ENCODE measurements around the gene SLC13A4. TPM values are rescaled to one million over a fixed set of nuclear protein-coding genes. Genes with fewer than 3 reads are reported as not detected.

The SLC13A4 gene
- total RNA-seq, 1 experiment from 2014 or later = not detected

GRCh38 chr7:135718794-135719437 is 9.1 kb downstream of the SLC13A4 start:
- no peak for DNase-seq (ENCODE audit: low read depth)

- no peak for DNase-seq (ENCODE audit: low read depth)
Observed at GRCh38 chr7:135718219-135718618, 9.8 kb downstream of the SLC13A4 start.

DNA sequence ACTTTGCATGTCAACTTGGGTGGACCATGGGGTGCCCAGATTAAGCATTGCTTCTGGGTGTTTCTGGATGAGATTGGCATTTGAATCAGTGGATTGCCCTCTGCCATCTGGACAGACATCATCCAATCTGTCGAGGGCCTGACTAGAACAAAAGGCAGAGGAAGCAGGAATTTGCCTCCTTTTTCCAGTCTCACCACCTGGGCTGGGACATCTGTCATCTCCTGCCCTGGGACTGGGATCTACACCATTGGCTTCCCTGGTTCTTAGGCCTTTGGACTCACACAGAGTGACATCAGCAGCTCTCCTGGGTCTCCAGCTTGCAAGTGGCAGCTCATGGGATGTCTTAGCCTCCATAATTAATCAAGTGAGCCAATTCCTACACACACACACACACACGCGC is 10.3 kb downstream of the SLC13A4 start:
- no peak for DNase-seq (ENCODE audit: low read depth)

DNA sequence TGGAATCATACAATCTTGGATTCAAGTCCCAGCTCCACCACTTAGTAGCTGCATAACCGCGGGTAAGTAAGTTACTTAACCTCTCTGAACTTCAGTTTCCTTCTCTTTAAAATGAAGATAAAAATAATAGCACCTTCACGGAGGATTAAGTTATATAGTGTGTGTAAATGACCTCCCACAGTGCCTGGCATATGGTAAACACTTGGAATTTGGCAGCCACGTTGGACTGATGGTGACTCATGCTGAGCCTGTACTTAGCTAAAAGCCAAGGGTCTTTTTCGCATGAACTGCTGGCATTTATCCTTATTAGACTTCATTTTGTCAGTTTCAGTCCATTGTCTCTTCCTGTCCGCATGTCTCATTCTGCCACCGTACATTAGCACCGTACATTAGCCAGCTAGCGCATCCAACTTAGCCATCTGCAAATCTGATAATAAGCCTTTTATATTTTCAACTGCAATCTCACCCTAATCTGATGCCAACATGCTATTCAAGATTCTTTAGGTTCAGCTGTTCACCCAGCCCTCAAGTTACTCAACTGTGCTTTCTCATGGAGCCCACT is 11.2 kb downstream of the SLC13A4 start:
- peak; percentile 97 for DNase-seq (ENCODE audit: low read depth)

DNA sequence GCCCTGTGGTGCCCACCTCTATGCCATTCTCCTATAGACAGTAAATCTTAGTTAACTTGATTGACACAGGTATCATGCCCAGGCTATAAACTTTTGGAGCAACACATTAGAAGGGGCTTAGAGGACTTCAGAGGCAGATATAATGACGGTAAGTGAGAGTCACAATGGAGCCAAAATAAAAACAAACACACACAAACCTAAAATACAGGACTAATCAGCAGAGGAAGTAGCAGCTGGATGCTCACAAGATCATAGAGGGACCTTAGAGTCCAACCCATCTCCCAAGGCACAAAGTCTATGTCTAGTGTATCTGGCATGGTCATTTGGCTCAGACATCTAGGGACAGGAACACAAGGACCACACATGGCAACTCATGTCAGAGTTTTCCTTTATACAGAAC is 12.3 kb downstream of the SLC13A4 start:
- peak; percentile 37 for DNase-seq (ENCODE audit: low read depth)

- DNase-seq (ENCODE audit: low read depth) = no peak
Observed at GRCh38 chr7:135715055-135715522, 12.9 kb downstream of the SLC13A4 start.

DNA sequence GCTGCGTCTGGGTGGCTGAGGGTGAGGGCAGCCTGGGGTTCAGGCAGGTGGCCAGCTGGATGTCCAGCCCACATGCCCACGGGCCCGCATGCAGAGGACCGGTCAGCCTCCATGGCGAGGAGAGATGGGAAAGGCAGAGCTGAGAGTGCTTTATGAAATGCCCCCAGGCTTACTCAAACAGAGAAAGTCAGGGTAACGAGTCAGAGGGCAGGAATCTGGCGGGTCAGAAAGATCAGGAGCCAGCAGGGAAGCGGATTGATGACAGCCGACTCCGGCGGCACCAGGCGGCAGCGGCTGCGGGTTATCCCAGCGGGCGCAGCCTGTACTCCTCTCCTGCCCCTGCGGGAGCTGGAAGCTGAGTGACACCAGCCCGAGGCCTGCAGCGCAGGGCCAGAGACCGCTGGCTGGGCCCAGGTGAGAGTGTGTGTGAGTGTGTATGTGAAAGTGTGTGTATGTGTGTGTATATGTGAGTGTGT is 13.4 kb downstream of the SLC13A4 start:
- DNase-seq (ENCODE audit: low read depth) = peak; percentile 99

- DNase-seq (ENCODE audit: low read depth) = peak; percentile 83
Observed at GRCh38 chr7:135713836-135714470, 14.0 kb downstream of the SLC13A4 start.

DNA sequence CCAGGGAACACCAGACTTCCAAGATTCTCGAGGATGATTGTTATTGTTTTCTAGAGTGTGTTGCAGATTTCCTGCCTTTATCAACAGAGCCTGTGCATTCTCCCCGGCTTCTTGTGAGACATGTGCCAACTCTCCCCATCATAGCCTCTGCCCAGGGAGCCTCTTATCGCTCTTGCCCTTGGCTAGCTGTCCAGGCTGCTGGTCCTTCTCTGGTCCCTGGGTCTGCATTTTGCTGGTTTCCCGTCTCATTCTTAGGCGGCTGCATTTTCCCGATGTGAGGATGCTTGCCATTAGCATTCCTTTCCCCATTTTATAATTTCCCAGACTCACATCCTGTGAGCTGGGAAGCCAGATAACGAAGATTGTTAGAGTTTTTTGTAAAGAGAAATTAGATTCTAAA is 15.2 kb downstream of the SLC13A4 start:
- no peak for DNase-seq (ENCODE audit: low read depth)

- peak; percentile 63 for DNase-seq (ENCODE audit: low read depth)
Observed at GRCh38 chr7:135712182-135712782, 15.7 kb downstream of the SLC13A4 start.

- no peak for DNase-seq (ENCODE audit: low read depth)
Observed at GRCh38 chr7:135711139-135711469, 16.9 kb downstream of the SLC13A4 start.

DNA sequence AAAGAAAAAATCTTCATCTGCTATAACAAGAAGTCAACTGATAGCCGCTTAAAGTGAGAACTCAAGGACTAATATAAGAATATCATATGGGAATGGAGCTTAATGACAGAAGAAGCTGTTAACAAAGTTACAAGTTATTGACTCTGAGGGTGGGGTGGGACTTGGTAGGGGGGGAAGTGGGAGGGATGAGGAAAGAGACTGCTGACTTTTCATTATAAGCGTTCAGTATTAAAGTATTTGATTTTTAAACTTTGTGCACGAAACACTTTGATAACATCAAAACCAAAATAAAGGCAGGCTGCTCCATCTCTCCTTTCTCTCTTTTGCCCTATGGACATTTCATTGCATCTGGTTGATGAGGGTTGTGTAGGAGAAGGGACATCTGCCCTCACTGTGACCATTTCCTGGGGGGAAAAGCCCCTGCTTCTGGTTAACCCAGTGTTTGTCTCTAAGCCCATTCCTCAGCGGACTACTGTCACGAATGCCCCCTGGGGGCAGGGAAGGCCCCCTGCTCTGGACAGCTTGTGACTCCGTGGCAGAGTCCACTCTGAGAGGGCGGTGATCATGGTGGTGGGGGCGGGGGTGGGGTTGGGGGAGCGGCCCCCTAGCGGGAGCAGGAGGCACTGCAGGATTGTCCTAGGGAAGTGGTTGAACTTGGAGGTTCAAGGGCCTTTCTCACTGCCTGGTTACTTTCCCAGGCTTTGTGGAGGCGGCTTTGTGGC is 17.4 kb downstream of the SLC13A4 start:
- no peak for DNase-seq (ENCODE audit: low read depth)

DNA sequence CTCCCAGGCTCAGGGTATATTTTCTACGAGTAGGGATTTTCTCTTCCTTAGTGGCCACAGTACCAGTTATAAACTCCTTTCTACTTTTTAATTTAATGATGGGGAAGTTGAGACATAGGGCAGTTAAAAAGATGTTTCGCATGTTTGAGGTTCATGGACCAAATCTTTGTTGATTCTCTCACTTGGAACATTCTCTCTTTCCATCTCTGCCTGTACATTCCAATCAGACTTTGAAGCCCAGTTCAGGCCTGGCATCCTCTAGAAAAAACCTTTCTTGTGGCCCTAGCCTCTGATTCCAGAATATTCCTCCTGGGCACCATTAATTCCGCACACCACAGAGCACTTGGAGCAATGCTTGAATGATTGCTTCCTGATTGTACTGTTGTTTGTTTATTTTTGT is 18.5 kb downstream of the SLC13A4 start:
- DNase-seq (ENCODE audit: low read depth) = no peak

DNA sequence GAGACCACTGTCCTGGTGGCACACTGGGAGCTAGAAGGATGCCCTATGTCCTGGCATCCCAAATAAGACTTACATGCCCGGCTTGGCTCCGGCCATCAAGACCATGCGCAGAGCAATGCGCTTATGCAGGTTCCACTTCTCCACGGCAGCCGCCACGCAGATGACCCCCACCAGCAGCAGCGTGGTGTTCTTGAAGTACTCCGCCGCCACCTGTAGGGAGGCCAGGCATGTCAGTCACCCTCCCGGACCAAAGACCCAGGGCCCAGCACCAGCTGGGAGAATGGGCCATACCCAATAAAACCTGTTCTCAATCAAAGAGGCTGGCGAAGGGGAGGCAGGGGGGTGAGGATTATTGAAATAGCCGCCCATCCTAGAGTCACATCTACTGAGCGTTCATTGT is 19.9 kb downstream of the SLC13A4 start:
- DNase-seq (ENCODE audit: low read depth) = no peak

DNA sequence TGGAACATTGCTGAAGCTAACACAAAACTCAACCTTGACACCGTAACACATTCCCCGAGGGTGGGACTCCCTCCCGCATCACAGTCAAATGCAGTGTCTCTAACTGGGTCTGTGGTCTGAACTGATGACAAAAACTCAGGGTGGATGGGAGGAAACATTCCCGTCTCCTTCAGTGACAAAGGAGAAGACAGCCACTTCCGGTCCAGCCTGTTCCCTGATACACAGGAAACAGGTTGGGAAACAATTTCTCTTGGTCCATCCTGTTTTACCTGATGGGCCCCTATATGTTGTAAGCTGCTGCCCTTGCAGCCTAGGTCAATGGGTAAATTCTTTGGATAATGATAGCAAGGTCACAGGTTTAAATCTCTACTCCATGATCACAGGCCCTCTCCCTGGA is 20.4 kb downstream of the SLC13A4 start:
- no peak for DNase-seq (ENCODE audit: low read depth)

- DNase-seq (ENCODE audit: low read depth) = no peak
Observed at GRCh38 chr7:135706858-135707569, 21.0 kb downstream of the SLC13A4 start.

GRCh38 chr7:135706038-135706742 is 21.8 kb downstream of the SLC13A4 start:
- no peak for DNase-seq (ENCODE audit: low read depth)

DNA sequence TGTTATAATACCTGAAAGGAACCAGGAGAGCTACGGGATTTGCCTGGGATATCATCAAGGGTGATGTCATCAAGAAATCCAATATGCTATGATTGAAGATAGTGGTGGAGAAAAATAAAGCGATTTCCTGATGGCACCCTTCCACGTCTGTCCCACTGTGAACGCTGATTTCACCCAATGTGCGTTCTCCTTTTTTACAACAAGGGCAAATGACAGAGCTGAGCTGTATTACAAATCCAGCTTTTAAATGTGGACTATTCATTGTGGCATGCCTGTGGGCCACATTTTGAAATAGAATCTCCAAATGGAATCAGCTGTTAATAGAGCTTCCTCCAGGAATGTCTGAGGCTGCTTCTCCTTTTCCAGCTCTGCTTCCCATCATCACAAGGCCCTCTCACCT is 23.3 kb downstream of the SLC13A4 start:
- DNase-seq (ENCODE audit: low read depth) = no peak

DNA sequence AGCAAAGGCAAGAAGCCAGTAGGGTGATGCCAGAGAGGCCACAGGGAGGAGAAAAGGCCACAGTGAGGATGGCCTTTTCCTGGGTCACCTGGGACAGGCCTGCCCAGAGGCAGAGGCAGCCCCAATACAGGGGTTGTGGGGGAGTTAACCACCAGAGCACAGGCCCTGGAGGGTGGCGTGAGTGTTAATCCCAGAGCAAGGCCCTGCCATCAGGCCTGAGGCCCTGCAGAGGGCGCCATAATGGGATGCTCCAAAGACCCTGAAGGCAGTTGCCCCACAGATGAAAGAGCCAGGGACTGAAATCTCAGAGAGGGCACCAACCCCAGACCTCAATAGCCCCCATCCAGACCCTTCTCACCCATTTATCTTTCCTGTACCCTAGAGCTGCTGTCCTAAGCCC is 23.9 kb downstream of the SLC13A4 start:
- no peak for DNase-seq (ENCODE audit: low read depth)

GRCh38 chr7:135697276-135698049 is 30.5 kb downstream of the SLC13A4 start:
- DNase-seq (ENCODE audit: low read depth) = no peak
